PFSK-1 (cell line): Measurements from ENCODE around the gene MYO10.

ENCODE experiments used
- FOXP2 ChIP-seq: optimal IDR thresholded peaks from 2 replicates; pipeline ENCODE3; 2011; ENCODE audit warnings: borderline replicate concordance, control low read depth, inconsistent platforms; ENCODE audit not compliant: insufficient read depth; ENCODE audit errors: extremely low read length, extremely low read depth
- POLR2AphosphoS5 ChIP-seq: IDR thresholded peaks from 2 replicates; pipeline ENCODE4 v1.6.1; 2012; ENCODE audit warnings: low read depth, mild to moderate bottlenecking, control low read depth, low read length, moderate library complexity
- SIN3A ChIP-seq: IDR thresholded peaks from 2 replicates; pipeline ENCODE4 v1.6.1; 2012; ENCODE audit warnings: mild to moderate bottlenecking, low read length, moderate library complexity, borderline replicate concordance; ENCODE audit not compliant: insufficient read depth
- TAF1 ChIP-seq: IDR thresholded peaks from 2 replicates; pipeline ENCODE4 v1.6.1; 2012; ENCODE audit warnings: low read length, control low read depth, borderline replicate concordance; ENCODE audit not compliant: insufficient read depth
- TF ChIP-seq, protein P1 (sequence below), 2 experiments: IDR thresholded peaks; 2 replicates each; pipeline versions ENCODE4 v1.6.1 to v1.8.0; 2011 to 2012; ENCODE audit warnings: low read depth in 2 of 2, low read length in 2 of 2, control low read depth in 1 of 2, inconsistent platforms in 1 of 2, mild to moderate bottlenecking in 1 of 2, moderate library complexity in 1 of 2; ENCODE audit not compliant: insufficient read depth in 1 of 2

Gene MYO10

DNA sequence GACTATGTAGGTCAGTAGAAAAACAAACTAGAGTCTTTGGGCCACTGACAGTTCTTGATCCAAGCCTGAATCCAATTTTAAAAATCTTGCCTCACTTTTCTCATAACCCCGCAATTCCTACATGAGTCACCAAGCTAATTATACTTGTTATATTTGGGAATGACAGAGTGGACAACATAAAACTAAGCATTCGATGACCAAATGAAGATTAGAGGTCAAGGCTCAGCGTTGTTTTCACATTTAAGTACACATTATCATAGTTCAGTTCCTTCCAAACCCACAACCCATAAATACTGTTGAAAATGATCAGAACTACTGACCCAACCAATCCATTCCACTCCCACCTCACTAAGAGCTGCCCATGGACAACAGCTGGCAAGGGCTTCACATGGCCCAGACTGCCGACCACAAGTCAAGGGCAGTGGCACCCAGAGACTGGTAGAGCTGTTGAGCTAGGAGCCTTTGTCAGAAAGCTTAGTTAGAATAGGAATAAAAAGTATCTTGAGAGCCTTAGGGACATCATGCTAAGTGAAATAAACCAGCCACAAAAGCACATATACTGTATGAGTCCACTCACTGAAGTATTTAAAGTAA is 64.2 kb downstream of the MYO10 start:
- TF ChIP-seq SIN3A, result no peak
- no peak for TF ChIP-seq TAF1
- TF ChIP-seq POLR2AphosphoS5, result no peak
- TF ChIP-seq FOXP2, result no peak
- TF ChIP-seq, protein P1, sequence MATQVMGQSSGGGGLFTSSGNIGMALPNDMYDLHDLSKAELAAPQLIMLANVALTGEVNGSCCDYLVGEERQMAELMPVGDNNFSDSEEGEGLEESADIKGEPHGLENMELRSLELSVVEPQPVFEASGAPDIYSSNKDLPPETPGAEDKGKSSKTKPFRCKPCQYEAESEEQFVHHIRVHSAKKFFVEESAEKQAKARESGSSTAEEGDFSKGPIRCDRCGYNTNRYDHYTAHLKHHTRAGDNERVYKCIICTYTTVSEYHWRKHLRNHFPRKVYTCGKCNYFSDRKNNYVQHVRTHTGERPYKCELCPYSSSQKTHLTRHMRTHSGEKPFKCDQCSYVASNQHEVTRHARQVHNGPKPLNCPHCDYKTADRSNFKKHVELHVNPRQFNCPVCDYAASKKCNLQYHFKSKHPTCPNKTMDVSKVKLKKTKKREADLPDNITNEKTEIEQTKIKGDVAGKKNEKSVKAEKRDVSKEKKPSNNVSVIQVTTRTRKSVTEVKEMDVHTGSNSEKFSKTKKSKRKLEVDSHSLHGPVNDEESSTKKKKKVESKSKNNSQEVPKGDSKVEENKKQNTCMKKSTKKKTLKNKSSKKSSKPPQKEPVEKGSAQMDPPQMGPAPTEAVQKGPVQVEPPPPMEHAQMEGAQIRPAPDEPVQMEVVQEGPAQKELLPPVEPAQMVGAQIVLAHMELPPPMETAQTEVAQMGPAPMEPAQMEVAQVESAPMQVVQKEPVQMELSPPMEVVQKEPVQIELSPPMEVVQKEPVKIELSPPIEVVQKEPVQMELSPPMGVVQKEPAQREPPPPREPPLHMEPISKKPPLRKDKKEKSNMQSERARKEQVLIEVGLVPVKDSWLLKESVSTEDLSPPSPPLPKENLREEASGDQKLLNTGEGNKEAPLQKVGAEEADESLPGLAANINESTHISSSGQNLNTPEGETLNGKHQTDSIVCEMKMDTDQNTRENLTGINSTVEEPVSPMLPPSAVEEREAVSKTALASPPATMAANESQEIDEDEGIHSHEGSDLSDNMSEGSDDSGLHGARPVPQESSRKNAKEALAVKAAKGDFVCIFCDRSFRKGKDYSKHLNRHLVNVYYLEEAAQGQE (IDR thresholded peaks at IDR 0.05; ENCODE audit: insufficient read depth in 1 of 2, low read depth in 2 of 2, low read length in 2 of 2), result no peak

DNA sequence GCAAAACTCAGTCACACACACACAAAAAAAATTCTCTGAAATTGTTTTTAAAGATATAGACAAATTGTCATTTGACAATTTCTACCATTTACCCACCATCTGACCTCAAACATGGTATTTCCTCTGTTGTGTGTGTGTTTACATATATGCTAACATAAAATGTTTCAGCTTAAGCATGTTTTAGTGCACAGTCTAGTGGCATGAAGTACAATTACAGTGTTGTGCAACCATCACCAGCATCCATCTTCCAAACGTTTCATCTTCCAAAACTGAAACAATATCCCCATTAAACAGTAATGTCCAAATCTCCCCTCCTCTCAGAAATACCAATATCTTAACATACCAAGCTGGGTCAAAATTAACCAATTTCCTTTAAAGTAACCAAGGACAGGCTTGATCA is 65.2 kb downstream of the MYO10 start:
- TF ChIP-seq POLR2AphosphoS5, result no peak
- no peak for TF ChIP-seq TAF1
- no peak for TF ChIP-seq FOXP2
- TF ChIP-seq, protein P1 (IDR thresholded peaks at IDR 0.05; ENCODE audit: insufficient read depth in 1 of 2, low read depth in 2 of 2, low read length in 2 of 2), result no peak
- TF ChIP-seq SIN3A, result no peak

DNA sequence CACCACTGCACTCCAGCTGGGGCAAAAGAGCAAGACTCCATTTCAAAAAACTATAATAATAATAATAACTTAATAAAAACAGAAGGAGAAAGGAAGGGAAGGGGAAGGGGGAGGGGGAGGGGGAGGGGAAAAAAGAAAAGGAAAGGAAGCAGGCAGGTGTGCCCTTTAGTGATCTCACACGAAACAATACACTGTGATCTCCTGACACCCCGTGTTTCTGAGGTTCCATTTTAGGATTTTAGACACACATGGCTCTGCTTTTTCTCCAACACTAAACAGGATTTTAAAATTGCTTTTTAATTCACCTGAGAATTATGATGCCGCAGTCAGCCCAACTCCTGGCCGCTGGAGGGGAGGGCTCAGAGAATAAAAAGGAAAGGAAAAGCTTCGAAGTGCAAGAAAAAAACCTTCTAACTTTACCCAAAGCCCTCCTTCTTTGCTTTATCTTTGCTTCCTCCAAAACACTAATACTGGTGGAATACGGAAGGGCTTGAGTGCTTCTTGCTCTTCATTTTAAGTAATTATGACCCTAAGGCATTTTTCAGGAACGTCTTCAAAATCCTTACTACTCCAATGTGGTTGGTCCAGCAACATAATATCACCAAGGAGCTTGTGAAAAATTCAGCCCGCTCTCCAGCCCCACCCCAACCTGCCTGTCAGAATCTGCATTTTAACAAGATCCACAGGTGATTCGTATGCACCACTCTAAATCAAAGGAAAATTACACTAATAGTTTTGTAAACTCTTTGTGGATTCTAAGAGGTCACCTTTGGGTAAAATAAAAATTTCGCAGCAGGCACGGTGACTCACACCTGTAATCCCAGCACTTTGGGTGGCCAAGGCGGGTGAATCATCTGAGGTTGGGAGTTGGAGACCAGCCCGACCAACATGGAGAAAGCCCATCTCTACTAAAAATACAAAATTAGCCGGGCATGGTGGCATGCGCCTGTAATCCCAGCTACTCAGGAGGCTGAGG is 66.0 kb downstream of the MYO10 start:
- TF ChIP-seq FOXP2 (no peak), SIN3A (no peak)

DNA sequence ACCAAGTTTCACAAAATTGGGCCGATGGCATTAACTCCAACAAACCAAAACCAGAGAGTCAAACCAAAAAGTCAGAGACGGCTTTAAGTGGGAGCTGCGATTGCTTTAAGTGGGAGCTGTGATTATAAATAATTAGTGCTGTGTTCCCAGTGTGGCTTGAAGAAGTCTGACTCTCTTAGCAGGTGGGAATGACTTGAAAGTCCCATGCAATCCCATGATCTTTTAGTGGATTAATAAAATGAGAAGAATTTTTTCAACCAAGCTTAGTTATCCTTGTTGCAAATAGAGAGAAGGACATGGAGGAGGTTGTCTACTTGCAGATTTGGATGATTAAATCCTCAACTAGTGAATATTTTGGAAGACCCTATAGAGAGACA is 68.5 kb downstream of the MYO10 start:
- TF ChIP-seq SIN3A (no peak), TAF1 (no peak), POLR2AphosphoS5 (no peak)
- TF ChIP-seq, protein P1 (IDR thresholded peaks at IDR 0.05; ENCODE audit: insufficient read depth in 1 of 2, low read depth in 2 of 2, low read length in 2 of 2), result no peak

DNA sequence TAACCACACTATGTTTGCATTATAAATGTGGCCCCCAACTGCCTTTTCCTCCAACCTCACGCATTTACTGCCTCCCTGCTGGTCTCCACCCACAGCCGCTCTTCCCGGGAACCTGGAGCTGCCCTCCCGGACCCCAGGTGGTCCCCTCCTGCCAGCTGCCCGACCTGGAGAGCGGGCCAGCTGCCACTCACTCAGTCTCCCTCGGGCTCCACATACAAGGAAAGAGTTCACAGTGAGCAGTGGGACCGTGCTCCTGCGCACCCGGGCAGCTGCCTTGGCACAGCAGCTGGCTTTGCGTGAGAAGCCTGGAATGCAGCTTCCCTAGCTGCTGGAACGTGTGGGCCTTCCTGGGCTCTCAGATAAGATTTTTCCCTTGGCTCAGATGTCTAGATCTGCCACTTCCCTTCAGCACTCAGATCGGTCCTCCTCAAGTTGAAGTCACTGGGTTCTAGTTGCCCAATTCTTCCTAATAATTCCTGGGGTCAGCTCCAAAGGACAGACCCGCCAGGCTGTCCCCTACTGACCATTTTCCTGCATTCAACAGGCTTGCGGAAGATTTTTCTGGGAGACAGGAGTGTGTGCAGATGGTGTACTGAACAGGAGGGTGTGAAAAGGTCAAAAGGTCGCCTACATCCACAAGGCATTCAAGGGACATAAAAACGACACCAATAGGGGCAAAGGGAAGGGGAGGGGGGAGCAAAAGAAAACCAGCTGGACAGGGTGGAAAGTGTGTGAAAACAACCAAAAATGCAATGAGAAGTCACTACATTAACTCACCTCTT is 69.1 kb downstream of the MYO10 start:
- TF ChIP-seq FOXP2 (no peak), TAF1 (no peak), POLR2AphosphoS5 (no peak), SIN3A (no peak)
- TF ChIP-seq, protein P1 (IDR thresholded peaks at IDR 0.05; ENCODE audit: insufficient read depth in 1 of 2, low read depth in 2 of 2, low read length in 2 of 2), result no peak
